Vagina (tissue), 2 donors: ENCODE data around the gene TMEM144. TPM values are rescaled to one million over a fixed set of nuclear protein-coding genes. Genes with fewer than 3 reads are reported as not detected.

ENCODE experiments used
- DNase-seq, 2 donors: peaks; one replicate each; pipeline ENCODE4 v3.0.0-alpha.2; 2017; ENCODE audit errors: extremely low spot score in 2 of 2
- H3K27ac ChIP-seq: fragments of 200-600 bp; sonication (generic); one replicate; pipeline ENCODE4 v1.5.1; 2019
- H3K27me3 ChIP-seq: fragments of 200-600 bp; sonication (generic); one replicate; pipeline ENCODE4 v1.5.1; 2019
- H3K36me3 ChIP-seq, 2 donors: fragments of 200-600 bp; sonication (generic); one replicate each; pipeline ENCODE4 v1.5.1; 2017 to 2019
- H3K4me1 ChIP-seq: fragments of 200-600 bp; sonication (generic); one replicate; pipeline ENCODE4 v1.5.1; 2019
- H3K4me3 ChIP-seq, 2 donors: fragments of 200-600 bp; sonication (generic); 1 replicate in 1 of 2; 2 replicates in 1 of 2; pipeline ENCODE4 v1.5.1; 2016 to 2019
- H3K9me3 ChIP-seq: fragments of 200-600 bp; sonication (generic); one replicate; pipeline ENCODE4 v1.5.1; 2019
- CTCF ChIP-seq, 3 experiments: fragments of 450-650 bp in 2 of 3; fragments of 200-600 bp in 1 of 3; sonication (generic) in 1 of 3; IDR thresholded peaks; one replicate each; pipeline ENCODE4 v1.5.1; 2017 to 2019; ENCODE audit warnings: antibody characterized with exemption in 3 of 3, mild to moderate bottlenecking in 2 of 3, moderate library complexity in 2 of 3
- POLR2A ChIP-seq, 2 donors: fragments of 450-650 bp; IDR thresholded peaks; one replicate each; pipeline ENCODE4 v1.6.1; 2017; ENCODE audit warnings: antibody characterized with exemption in 2 of 2, mild to moderate bottlenecking in 2 of 2, moderate library complexity in 2 of 2
- POLR2AphosphoS5 ChIP-seq, 2 donors: sonication (generic); formaldehyde crosslinking; IDR thresholded peaks; one replicate each; pipeline ENCODE4 v1.9.0; 2017; ENCODE audit warnings: antibody characterized with exemption in 2 of 2, mild to moderate bottlenecking in 2 of 2, low read depth in 1 of 2; ENCODE audit not compliant: insufficient read depth in 1 of 2
- intact Hi-C: fragments of 100-400 bp; cut with DNase I; formaldehyde crosslinking; loops from one replicate; pipeline ENCODE4 v1.15.1; 2023
- total RNA-seq: library from RNA; depleted of rRNA; stranded (reverse); fragments of >200 nt; gene quantifications from one replicate; pipeline ENCODE4 v1.2.3, GENCODE V29; 2016

Gene TMEM144
- total RNA-seq, 1 donor from 2014 or later = 5.6 TPM

GRCh38 chr4:158203436-158203835 is 6.8 kb upstream of the TMEM144 start:
- Histone ChIP-seq H3K36me3 (no peaks in the 10 kb centered on the region), H3K27me3 (no peaks in the 10 kb centered on the region), H3K4me1 (no peaks in the 10 kb centered on the region), H3K9me3 (no peaks in the 10 kb centered on the region), H3K4me3 (no peak overlapping the region), H3K27ac (no peak overlapping the region)
- TF ChIP-seq POLR2AphosphoS5 (IDR thresholded peaks at IDR 0.05; ENCODE audit: insufficient read depth in 1 of 2, low read depth in 1 of 2) (no peak), POLR2A (IDR thresholded peaks at IDR 0.05) (no peak), CTCF (IDR thresholded peaks at IDR 0.05) (no peak)
- intact Hi-C loops = no loop called here
- no peak for DNase-seq

GRCh38 chr4:158203929-158204328 is 6.4 kb upstream of the TMEM144 start:
- Histone ChIP-seq H3K27me3 (no peaks in the 10 kb centered on the region), H3K4me3 (no peak overlapping the region), H3K36me3 (no peaks in the 10 kb centered on the region), H3K4me1 (no peaks in the 10 kb centered on the region), H3K27ac (no peak overlapping the region), H3K9me3 (no peaks in the 10 kb centered on the region)
- intact Hi-C loops = no loop called here
- DNase-seq = no peak
- TF ChIP-seq POLR2A (IDR thresholded peaks at IDR 0.05) = no peak
- TF ChIP-seq CTCF (IDR thresholded peaks at IDR 0.05) = no peak
- no peak for TF ChIP-seq POLR2AphosphoS5 (IDR thresholded peaks at IDR 0.05; ENCODE audit: insufficient read depth in 1 of 2, low read depth in 1 of 2)

- no peaks in the 10 kb centered on the region for H3K9me3 ChIP-seq
- peak overlapping the region; percentile 36 for H3K27ac ChIP-seq
- DNase-seq = no peak
- H3K4me1 ChIP-seq = peaks cover 10% of the 10 kb centered on the region
- TF ChIP-seq POLR2A (IDR thresholded peaks at IDR 0.05) (no peak), CTCF (IDR thresholded peaks at IDR 0.05) (no peak), POLR2AphosphoS5 (IDR thresholded peaks at IDR 0.05; ENCODE audit: insufficient read depth in 1 of 2, low read depth in 1 of 2) (no peak)
- no peaks in the 10 kb centered on the region for H3K27me3 ChIP-seq
- no peaks in the 10 kb centered on the region for H3K36me3 ChIP-seq
- intact Hi-C loops = no loop called here
- no peak overlapping the region for H3K4me3 ChIP-seq
Observed at GRCh38 chr4:158208963-158209640, 1.2 kb upstream of the TMEM144 start.

- TF ChIP-seq POLR2AphosphoS5 (IDR thresholded peaks at IDR 0.05; ENCODE audit: insufficient read depth in 1 of 2, low read depth in 1 of 2) (no peak), CTCF (IDR thresholded peaks at IDR 0.05) (no peak), POLR2A (IDR thresholded peaks at IDR 0.05) (no peak)
- no peaks in the 10 kb centered on the region for H3K27me3 ChIP-seq
- peak overlapping the region; percentile 38 for H3K4me3 ChIP-seq
- no peak for DNase-seq
- intact Hi-C loops = no loop called here
- no peaks in the 10 kb centered on the region for H3K9me3 ChIP-seq
- H3K36me3 ChIP-seq = no peaks in the 10 kb centered on the region
- peaks cover 10% of the 10 kb centered on the region for H3K4me1 ChIP-seq
- peak overlapping the region; percentile 86 for H3K27ac ChIP-seq
Observed at GRCh38 chr4:158211222-158211621, 936 bp downstream of the TMEM144 start.

GRCh38 chr4:158213466-158213865 is 3.2 kb downstream of the TMEM144 start:
- intact Hi-C loops = no loop called here
- no peaks in the 10 kb centered on the region for H3K36me3 ChIP-seq
- TF ChIP-seq CTCF (IDR thresholded peaks at IDR 0.05) (no peak), POLR2A (IDR thresholded peaks at IDR 0.05) (no peak), POLR2AphosphoS5 (IDR thresholded peaks at IDR 0.05; ENCODE audit: insufficient read depth in 1 of 2, low read depth in 1 of 2) (no peak)
- no peaks in the 10 kb centered on the region for H3K9me3 ChIP-seq
- H3K27me3 ChIP-seq = no peaks in the 10 kb centered on the region
- H3K4me3 ChIP-seq = no peak overlapping the region
- no peak overlapping the region for H3K27ac ChIP-seq
- DNase-seq = no peak
- peaks cover 10% of the 10 kb centered on the region for H3K4me1 ChIP-seq
